K562 treated with DMSO at 1 percent for 4 hours (cell line): Measurements from ENCODE around the gene EGLN1. TPM values are rescaled to one million over a fixed set of nuclear protein-coding genes. Genes with fewer than 3 reads are reported as not detected.

ENCODE experiments used
- total RNA-seq: library from RNA; unstranded; fragments of 300-600 nt; gene quantifications from 2 replicates; pipeline ENCODE4 v1.2.3, GENCODE V29; 2022; ENCODE audit not compliant: insufficient read depth

Gene EGLN1
- total RNA-seq: 15.4 and 20.2 TPM in 2 replicates

GRCh38 chr1:231421971-231422797 lies at the start of gene EGLN1:
TSS of gene EGLN1 (minus strand) at chr1:231422287. CDS start at chr1:231421888, 399 bp downstream.

GRCh38 chr1:231338270-231339128 lies 83.6 kb downstream of the EGLN1 start, which contains the start of gene SPRTN:
TSS of gene SPRTN (plus strand) at chr1:231338293. CDS start at chr1:231338384, 91 bp downstream.

GRCh38 chr1:231337472-231338269 lies 84.4 kb downstream of the EGLN1 start, which contains the start of gene EXOC8:
TSS of gene EXOC8 (minus strand) at chr1:231337852. CDS start at chr1:231337745, 107 bp downstream.

Other genes with a start within 250 kb of the EGLN1 start
- 31.7 and 44.0 TPM in 2 replicates for gene GNPAT, start 181.1 kb downstream of the EGLN1 start, total RNA-seq
- gene EXOC8, start 84.4 kb downstream of the EGLN1 start, total RNA-seq: 10.8 and 12.9 TPM in 2 replicates
- 8.8 and 9.1 TPM in 2 replicates for gene SPRTN, start 84.0 kb downstream of the EGLN1 start, total RNA-seq
- 23.8 and 30.5 TPM in 2 replicates for gene TSNAX, start 106.4 kb upstream of the EGLN1 start, total RNA-seq
- not detected in 2 replicates for gene DISC1, start 204.5 kb upstream of the EGLN1 start, total RNA-seq